IMR-90 (cell line): ENCODE results near the gene TNFRSF1A. TPM values are rescaled to one million over a fixed set of nuclear protein-coding genes. Genes with fewer than 3 reads are reported as not detected.
"Not testable (repeated sequence)": the region's sequence is repeated elsewhere in the genome, so short reads cannot be mapped to it uniquely, and the experiment has no call there.

Source experiments
- ATAC-seq: fragments of 200-7000 bp; cut with Tn5 transposase; 2 replicates; pipeline ENCODE4 v1.9.1; 2020; ENCODE audit warnings: low read depth, mild to moderate bottlenecking, moderate library complexity
- BruUV-seq: library from RNA; stranded (reverse); fragments of 400-500 nt; replicated peaks from 2 replicates; lab custom pipeline; 2021; lab: Mats Ljungman, UMichigan
- CTCF ChIA-PET: fragments of 300-600 bp; formaldehyde crosslinking; extraction: SDS; loops from one replicate; lab custom pipeline; 2021; ENCODE audit warnings: antibody characterized with exemption; lab: Yijun Ruan, JAX
- POLR2A ChIA-PET: fragments of 300-600 bp; sonication (Branson Sonifier 250); formaldehyde crosslinking; loops from one replicate; lab custom pipeline; 2022; ENCODE audit warnings: antibody characterized with exemption; ENCODE audit not compliant: unreplicated experiment; lab: Charles Lee
- DNase-seq: peaks from one replicate; pipeline ENCODE4 v3.0.0; 2013
- H2AFZ ChIP-seq: replicated peaks from 2 replicates; pipeline ENCODE3; 2013; ENCODE audit warnings: low read length, mild to moderate bottlenecking; ENCODE audit not compliant: poor library complexity
- H2AK5ac ChIP-seq: 2 replicates; pipeline ENCODE4 v1.6.1; 2013; ENCODE audit warnings: low read depth, low read length, inconsistent platforms
- H2AK9ac ChIP-seq: replicated peaks from 2 replicates; pipeline ENCODE3; 2013; ENCODE audit warnings: mild to moderate bottlenecking, low read depth, low read length, moderate library complexity; ENCODE audit not compliant: poor library complexity
- H2BK120ac ChIP-seq: 2 replicates; pipeline ENCODE4 v1.6.1; 2013; ENCODE audit warnings: low read depth, low read length, inconsistent platforms
- H2BK15ac ChIP-seq: 3 replicates; pipeline ENCODE4 v1.6.1; 2013; ENCODE audit warnings: low read depth, low read length, inconsistent platforms
- H2BK20ac ChIP-seq: 2 replicates; pipeline ENCODE4 v1.6.1; 2013; ENCODE audit warnings: low read depth, mild to moderate bottlenecking, inconsistent platforms, low read length, moderate library complexity
- H2BK5ac ChIP-seq: 2 replicates; pipeline ENCODE4 v1.6.1; 2013; ENCODE audit warnings: mild to moderate bottlenecking, low read depth, low read length, inconsistent platforms; ENCODE audit not compliant: poor library complexity, severe bottlenecking
- H3K14ac ChIP-seq: replicated peaks from 2 replicates; pipeline ENCODE4 v1.6.1; 2013; ENCODE audit warnings: low read depth, low read length, inconsistent platforms
- H3K18ac ChIP-seq: 2 replicates; pipeline ENCODE4 v1.6.1; 2013; ENCODE audit warnings: low read depth, low read length, control low read depth
- H3K23ac ChIP-seq: 2 replicates; pipeline ENCODE4 v1.6.1; 2013; ENCODE audit warnings: low read depth, low read length, inconsistent platforms
- H3K27ac ChIP-seq: 2 replicates; pipeline ENCODE4 v1.5.1; 2013; ENCODE audit warnings: mild to moderate bottlenecking, control low read depth, low read length; ENCODE audit not compliant: insufficient read depth
- H3K27me3 ChIP-seq: 2 replicates; pipeline ENCODE4 v1.6.1; 2013; ENCODE audit warnings: low read length; ENCODE audit not compliant: control insufficient read depth, insufficient read depth
- H3K36me3 ChIP-seq: 2 replicates; pipeline ENCODE4 v1.6.1; 2013; ENCODE audit warnings: low read length, mixed read lengths; ENCODE audit not compliant: control insufficient read depth, insufficient read depth
- H3K4ac ChIP-seq: 2 replicates; pipeline ENCODE4 v1.6.1; 2013; ENCODE audit warnings: low read depth, low read length, inconsistent platforms
- H3K4me1 ChIP-seq: 2 replicates; pipeline ENCODE4 v1.6.1; 2013; ENCODE audit warnings: low read length, mixed read lengths; ENCODE audit not compliant: control insufficient read depth, insufficient read depth
- H3K4me2 ChIP-seq: 2 replicates; pipeline ENCODE4 v1.6.1; 2013; ENCODE audit warnings: low read depth, mild to moderate bottlenecking, control low read depth, low read length, moderate library complexity
- H3K4me3 ChIP-seq: 2 replicates; pipeline ENCODE4 v1.5.1; 2013; ENCODE audit warnings: low read depth, mild to moderate bottlenecking, control low read depth, low read length, moderate library complexity; ENCODE audit not compliant: insufficient read depth
- H3K56ac ChIP-seq: 2 replicates; pipeline ENCODE4 v1.6.1; 2013; ENCODE audit warnings: low read length, inconsistent platforms; ENCODE audit not compliant: insufficient read depth; ENCODE audit errors: extremely low read depth
- H3K79me1 ChIP-seq, 2 experiments: 2 replicates each; pipeline ENCODE4 v1.6.1; 2013; ENCODE audit warnings: low read length in 2 of 2, inconsistent platforms in 1 of 2, low read depth in 1 of 2
- H3K9ac ChIP-seq: 2 replicates; pipeline ENCODE4 v1.6.1; 2013; ENCODE audit warnings: low read depth, low read length, control low read depth
- H3K9me1 ChIP-seq: 2 replicates; pipeline ENCODE4 v1.6.1; 2013; ENCODE audit warnings: low read length, inconsistent platforms; ENCODE audit not compliant: insufficient read depth
- H3K9me3 ChIP-seq: 2 replicates; pipeline ENCODE4 v1.6.1; 2013; ENCODE audit warnings: low read length; ENCODE audit not compliant: control insufficient read depth, insufficient read depth
- H4K20me1 ChIP-seq: 2 replicates; pipeline ENCODE4 v1.6.1; 2013; ENCODE audit warnings: low read length, inconsistent platforms; ENCODE audit not compliant: insufficient read depth
- H4K5ac ChIP-seq: 2 replicates; pipeline ENCODE4 v1.6.1; 2013; ENCODE audit warnings: mild to moderate bottlenecking, low read depth, low read length, control low read depth
- H4K8ac ChIP-seq, 2 experiments: 2 replicates each; pipeline ENCODE4 v1.6.1; 2013; ENCODE audit warnings: low read depth in 2 of 2, low read length in 2 of 2, control low read depth in 1 of 2, inconsistent platforms in 1 of 2
- H4K91ac ChIP-seq: 2 replicates; pipeline ENCODE4 v1.6.1; 2013; ENCODE audit warnings: low read depth, low read length, inconsistent platforms; ENCODE audit not compliant: insufficient read depth
- BHLHE40 ChIP-seq: fragments of 150-350 bp; IDR thresholded peaks from 2 replicates; pipeline ENCODE4 v1.6.1; 2016; ENCODE audit warnings: mild to moderate bottlenecking, low read depth, low read length
- CEBPB ChIP-seq: IDR thresholded peaks from 2 replicates; pipeline ENCODE4 v1.6.1; 2012; ENCODE audit warnings: low read depth, low read length, improper control_type of control experiment
- CTCF ChIP-seq: conservative IDR thresholded peaks from 2 replicates; pipeline ENCODE4 v1.5.1; 2012; ENCODE audit warnings: mild to moderate bottlenecking, low read depth, low read length, improper control_type of control experiment
- SMC3 ChIP-seq: fragments of 150-350 bp; IDR thresholded peaks from 2 replicates; pipeline ENCODE4 v1.6.1; 2016; ENCODE audit warnings: low read depth, mild to moderate bottlenecking, antibody characterized with exemption, low read length, moderate library complexity
- WGBS, 2 experiments: methylation state at CpG; one replicate each; pipeline versions ENCODE4 v1.1.5 to v1.1.7; 2013; ENCODE audit warnings: missing lambda C conversion rate in 2 of 2; ENCODE audit not compliant: insufficient read length in 1 of 2; ENCODE audit errors: extremely low coverage in 2 of 2; 5-methylcytosine and 5-hydroxymethylcytosine counted together
- dilution Hi-C: fragments of 300-500 bp; cut with HindIII; formaldehyde crosslinking; loops from one replicate; pipeline ENCODE4 v1.14.3; 2018; ENCODE audit warnings: low sequenced_read_pairs; ENCODE audit not compliant: unreplicated experiment
- in situ Hi-C: fragments of 300-500 bp; cut with MboI; formaldehyde crosslinking; loops from 3 replicates; pipeline ENCODE4 v1.14.3; 2019; ENCODE audit warnings: low sequenced_read_pairs, inconsistent platforms, mixed read lengths
- intact Hi-C: fragments of 100-400 bp; cut with micrococcal nuclease; formaldehyde crosslinking; loops from 2 replicates; pipeline ENCODE4 v1.10.0; 2022
- polyA plus RNA-seq, 3 experiments: library from polyadenylated mRNA; depleted of rRNA; stranded (reverse); fragments of >200 nt; gene quantifications; 2 replicates each; pipeline ENCODE4 v1.2.3, GENCODE V29; 2012; ENCODE audit warnings: low replicate concordance in 1 of 3
- total RNA-seq: library from RNA; depleted of rRNA; stranded (reverse); fragments of >200 nt; gene quantifications from 2 replicates; pipeline ENCODE4 v1.2.3, GENCODE V29; 2012

TNFRSF1A gene
- total and polyA plus RNA-seq, 2 of the 4 experiments (the other 2 are of a cell fraction), result 79.6 to 136 TPM

GRCh38 chr12:6345319-6346091 lies 3.6 kb upstream of the TNFRSF1A start (continued):
- peak; percentile 77 for TF ChIP-seq BHLHE40
- no peak for TF ChIP-seq SMC3
- TF ChIP-seq CEBPB, result 0 out of 2 replicates have a peak, but pooled peaks have one; percentile 8
- no peak for TF ChIP-seq CTCF

GRCh38 chr12:6344101-6344660 lies 2.3 kb upstream of the TNFRSF1A start:
- H4K8ac ChIP-seq, H3K9ac ChIP-seq, H3K56ac ChIP-seq, H3K18ac ChIP-seq, H3K27me3 ChIP-seq, H4K5ac ChIP-seq, BruUV-seq, H3K36me3 ChIP-seq, H3K4me2 ChIP-seq, dilution Hi-C loops, H2BK5ac ChIP-seq, H2AK9ac ChIP-seq, H3K27ac ChIP-seq, H2BK15ac ChIP-seq, H3K9me3 ChIP-seq, in situ Hi-C loops, H3K23ac ChIP-seq, H3K4me3 ChIP-seq, intact Hi-C loops, H4K91ac ChIP-seq, H2BK20ac ChIP-seq, H2AFZ ChIP-seq, DNase-seq, ATAC-seq: not testable (repeated sequence)
- H3K9me1 ChIP-seq, result peaks cover 32% of the 10 kb centered on the region
- peaks cover 20% of the 10 kb centered on the region for H4K20me1 ChIP-seq
- POLR2A ChIA-PET, result interaction anchor here (0.6 kb wide), 1 partner anchor 8 kb away, joined by 4 read pairs; no protein-coding TSS in a partner anchor
- CTCF ChIA-PET, result interaction anchor here (0.7 kb wide), 1 partner anchor 65 kb away, joined by 4 read pairs; no protein-coding TSS in a partner anchor
- H3K4ac ChIP-seq, result peak overlapping the region; percentile 66; the same call in 1 of the 2 replicates
- peaks cover 27% of the 10 kb centered on the region for H3K4me1 ChIP-seq
- H2AK5ac ChIP-seq, result peak overlapping the region; percentile 47; the same call in 1 of the 2 replicates
- no CpG with 5 or more reads among the region's 11 CpGs for WGBS, 2 experiments
- H2BK120ac ChIP-seq, result peak overlapping the region; percentile 90
- H3K79me1 ChIP-seq, result peaks cover 6 to 43% of the 10 kb centered on the region in 2 experiments; a peak in 2 of 4 replicates
- 0 out of 2 replicates have a peak overlapping the region, but pooled peaks have one; percentile 22 for H3K14ac ChIP-seq
